ENCODE measurements around the gene SURF6.

The SURF6 gene

DNA sequence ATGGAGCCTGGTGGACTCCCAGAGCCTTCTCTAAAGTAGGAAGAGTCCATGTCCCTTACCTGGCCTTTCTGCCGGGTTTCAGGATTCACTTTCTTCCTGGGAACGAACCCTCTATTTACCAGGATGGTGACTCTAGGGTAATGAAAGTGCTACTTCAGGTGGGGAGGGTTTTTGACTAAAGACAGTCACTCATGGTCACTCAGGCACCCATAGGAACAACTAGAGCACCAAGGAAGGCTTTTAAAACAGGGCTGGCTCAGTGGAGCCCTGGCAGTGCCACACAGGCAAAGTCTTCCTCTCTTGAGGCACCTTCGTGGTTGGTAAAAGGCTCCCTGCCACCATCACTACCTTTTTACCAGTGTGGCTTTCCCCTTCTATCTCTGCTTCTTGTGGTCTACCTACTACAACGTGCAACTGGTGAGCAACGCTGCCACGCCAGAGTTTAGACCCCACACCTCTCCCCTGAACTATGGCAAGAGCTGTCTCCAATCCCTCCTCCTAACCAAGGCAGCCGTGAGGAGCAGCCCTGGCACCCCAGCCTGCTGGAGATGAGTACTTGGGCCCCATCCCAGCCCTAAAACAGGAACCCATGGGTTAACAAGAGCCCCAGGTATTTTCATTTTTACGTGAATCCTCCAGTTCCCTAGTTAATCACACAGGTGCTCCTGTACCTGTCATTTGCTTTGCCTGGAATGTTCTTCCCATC is 16.8 kb upstream of the SURF6 start:
- TF ChIP-seq, protein P1, sequence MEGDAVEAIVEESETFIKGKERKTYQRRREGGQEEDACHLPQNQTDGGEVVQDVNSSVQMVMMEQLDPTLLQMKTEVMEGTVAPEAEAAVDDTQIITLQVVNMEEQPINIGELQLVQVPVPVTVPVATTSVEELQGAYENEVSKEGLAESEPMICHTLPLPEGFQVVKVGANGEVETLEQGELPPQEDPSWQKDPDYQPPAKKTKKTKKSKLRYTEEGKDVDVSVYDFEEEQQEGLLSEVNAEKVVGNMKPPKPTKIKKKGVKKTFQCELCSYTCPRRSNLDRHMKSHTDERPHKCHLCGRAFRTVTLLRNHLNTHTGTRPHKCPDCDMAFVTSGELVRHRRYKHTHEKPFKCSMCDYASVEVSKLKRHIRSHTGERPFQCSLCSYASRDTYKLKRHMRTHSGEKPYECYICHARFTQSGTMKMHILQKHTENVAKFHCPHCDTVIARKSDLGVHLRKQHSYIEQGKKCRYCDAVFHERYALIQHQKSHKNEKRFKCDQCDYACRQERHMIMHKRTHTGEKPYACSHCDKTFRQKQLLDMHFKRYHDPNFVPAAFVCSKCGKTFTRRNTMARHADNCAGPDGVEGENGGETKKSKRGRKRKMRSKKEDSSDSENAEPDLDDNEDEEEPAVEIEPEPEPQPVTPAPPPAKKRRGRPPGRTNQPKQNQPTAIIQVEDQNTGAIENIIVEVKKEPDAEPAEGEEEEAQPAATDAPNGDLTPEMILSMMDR (IDR thresholded peaks at IDR 0.05; ENCODE audit: borderline replicate concordance, insufficient read depth, low read depth, low read length), result no peak
- no peak overlapping the region for H3K4me3 ChIP-seq (ENCODE audit: low read depth, low read length)

DNA sequence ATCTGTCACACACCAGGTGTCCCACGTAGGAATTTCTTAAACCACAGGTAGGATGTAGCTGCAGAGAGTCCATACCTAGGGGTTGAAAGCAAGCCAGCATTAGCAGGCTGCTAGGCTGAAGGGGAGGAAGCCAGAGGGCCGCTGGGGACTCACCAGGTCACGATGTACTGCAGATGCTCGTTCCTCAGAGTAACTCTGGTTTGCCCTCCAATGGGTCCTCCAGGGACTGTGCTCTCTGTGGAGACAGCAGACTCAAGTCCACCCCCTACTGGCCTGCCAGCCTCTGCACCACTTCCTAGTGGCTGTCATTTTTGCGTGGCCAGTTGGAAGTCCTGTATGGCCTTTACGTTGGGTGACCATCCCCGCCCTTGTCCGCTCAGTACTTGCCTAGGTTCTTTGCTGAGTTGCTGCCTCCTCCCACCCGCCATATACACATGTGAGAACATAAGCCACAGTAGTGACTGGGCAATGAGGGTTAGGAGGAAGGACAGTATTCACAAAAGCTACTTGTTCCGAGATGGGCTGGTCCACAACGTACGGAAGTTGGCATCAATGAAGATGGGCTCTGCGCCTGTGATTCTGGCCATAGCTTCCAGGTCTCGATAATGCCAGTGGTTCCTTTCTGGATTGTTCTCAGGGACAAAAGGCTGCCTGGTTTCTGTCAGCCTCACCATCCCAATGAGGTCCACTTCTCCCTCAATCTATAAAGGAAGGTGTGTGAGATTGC is 16.1 kb upstream of the SURF6 start:
- no peak overlapping the region for H3K4me3 ChIP-seq (ENCODE audit: low read depth, low read length)
- TF ChIP-seq, protein P1 (IDR thresholded peaks at IDR 0.05; ENCODE audit: borderline replicate concordance, insufficient read depth, low read depth, low read length), result peak; percentile 70

DNA sequence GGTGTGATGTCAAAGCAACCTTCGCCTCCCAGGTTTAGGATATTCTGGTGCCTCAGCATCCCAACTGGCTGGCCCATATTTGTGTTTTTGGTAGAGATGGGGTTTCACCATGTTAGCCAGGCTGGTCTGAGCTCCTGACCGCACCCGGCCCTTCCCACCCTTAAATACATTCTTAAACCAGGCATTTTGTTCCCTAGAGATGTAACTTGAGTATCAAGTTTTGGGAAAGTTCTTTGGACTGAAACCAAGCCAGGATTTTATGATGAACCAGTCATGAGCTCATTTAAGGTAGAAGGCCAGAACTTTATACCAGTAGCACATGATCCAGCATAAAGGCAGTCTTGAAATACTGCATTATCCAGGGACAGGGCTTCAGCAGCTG is 15.5 kb upstream of the SURF6 start:
- no peak overlapping the region for H3K4me3 ChIP-seq (ENCODE audit: low read depth, low read length)
- TF ChIP-seq, protein P1 (IDR thresholded peaks at IDR 0.05; ENCODE audit: borderline replicate concordance, insufficient read depth, low read depth, low read length), result no peak

DNA sequence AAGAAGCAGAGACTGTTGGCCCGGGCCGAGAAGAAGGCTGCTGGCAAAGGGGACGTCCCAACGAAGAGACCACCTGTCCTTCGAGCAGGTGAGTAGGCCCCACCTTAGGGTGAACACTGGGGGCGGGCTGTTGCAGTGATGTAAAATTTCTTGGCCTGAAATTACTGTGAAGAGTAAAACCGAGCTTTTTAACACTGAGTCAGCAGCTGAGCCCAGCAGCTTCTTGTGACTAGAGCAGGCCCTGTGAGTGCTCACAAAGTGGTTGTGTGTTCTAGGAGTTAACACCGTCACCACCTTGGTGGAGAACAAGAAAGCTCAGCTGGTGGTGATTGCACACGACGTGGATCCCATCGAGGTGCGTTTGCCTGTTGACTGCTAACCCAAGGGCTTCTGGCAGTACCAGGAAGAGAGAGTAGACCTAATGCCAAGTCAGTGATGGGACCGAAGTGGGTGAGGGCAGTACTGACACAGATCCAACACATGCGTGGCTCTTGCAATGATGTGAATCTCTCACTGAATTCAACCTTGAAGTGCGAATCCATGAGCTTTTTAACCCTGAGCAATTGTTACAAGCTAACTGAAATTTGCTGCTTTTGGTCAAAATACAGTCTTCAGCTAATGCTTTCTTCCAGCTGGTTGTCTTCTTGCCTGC is 14.1 kb upstream of the SURF6 start:
- no peak overlapping the region for H3K4me3 ChIP-seq (ENCODE audit: low read depth, low read length)
- TF ChIP-seq, protein P1 (IDR thresholded peaks at IDR 0.05; ENCODE audit: borderline replicate concordance, insufficient read depth, low read depth, low read length), result no peak

DNA sequence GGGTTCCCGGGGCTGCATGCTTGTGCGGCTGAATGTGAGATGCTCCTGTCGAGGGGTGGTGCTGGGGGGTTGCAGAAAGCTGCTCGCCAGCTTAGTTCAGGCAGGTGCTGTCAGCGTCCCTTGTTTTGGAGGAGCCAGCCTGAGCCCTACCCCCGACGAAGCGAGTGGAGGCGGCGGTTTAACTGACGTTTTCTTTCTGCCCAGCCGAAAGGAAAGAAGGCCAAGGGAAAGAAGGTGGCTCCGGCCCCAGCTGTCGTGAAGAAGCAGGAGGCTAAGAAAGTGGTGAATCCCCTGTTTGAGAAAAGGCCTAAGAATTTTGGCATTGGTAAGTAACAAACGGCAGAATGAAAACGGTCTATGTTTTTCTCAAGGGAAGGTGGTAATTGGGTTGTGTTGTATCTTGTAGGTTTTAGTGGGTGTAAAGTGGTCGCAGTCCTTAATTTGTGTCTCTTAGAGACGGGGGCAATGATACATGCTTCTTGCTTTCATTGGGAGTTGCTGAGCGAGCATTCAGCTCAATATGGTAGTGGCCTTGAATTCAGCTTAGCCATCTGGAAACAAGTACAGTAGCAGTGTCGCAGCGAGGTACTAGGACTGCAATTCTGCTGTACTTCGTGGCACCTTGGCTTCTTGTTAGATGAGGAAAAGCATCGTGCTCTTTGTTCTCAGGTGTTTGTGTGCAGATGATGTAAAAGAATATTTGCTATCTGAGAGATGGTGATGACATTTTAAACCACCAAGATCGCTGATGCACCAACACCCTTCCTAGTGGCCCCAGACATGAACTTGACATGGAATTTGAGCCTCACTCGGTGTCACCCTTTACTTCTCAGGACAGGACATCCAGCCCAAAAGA is 13.0 kb upstream of the SURF6 start:
- TF ChIP-seq, protein P1 (IDR thresholded peaks at IDR 0.05; ENCODE audit: borderline replicate concordance, insufficient read depth, low read depth, low read length), result no peak
- H3K4me3 ChIP-seq (ENCODE audit: low read depth, low read length), result peak overlapping the region; percentile 96

DNA sequence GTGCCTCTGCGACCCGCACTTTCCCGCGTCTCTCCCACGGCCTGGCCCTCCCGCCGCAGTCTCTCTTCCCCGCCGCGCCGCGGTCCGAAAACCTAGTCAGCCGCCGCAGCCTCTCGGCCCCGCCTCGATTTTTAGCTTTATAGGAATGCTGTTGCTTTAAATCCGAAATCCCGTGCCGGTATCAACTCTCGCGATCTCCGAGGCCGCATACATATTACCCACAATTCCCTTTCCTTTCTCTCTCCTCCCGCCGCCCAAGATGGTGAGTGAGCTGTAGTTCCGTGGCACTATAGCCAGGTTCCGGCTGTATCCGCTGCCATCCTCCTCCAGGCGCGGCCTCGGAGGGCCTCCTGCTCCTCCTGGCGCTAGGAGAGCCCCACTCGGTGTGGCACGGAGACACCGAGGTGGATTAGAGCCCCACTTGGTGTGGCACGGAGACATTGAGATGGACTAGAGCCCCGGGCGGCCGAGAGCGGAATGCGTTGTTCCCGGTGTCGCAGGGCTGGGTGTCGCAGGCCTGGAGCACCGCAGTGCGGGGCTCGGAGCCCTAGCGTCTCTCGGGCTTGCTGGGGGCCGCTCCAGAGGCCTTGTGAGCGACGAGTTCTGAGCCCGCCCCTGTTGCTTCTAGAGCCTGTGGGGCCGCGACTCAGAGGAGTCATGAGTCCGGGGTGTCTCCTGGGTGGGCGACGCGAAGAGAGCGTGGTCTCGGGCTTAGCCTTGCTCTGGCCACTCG is 12.2 kb upstream of the SURF6 start, which contains the start of the genes MED22 and RPL7A:
MED22 (minus strand) TSS at position 147 of the 733 bp plus-strand sequence. CDS start 1,469 bp downstream, outside the sequence.
RPL7A (plus strand) TSS at position 234 of the 733 bp plus-strand sequence; CDS start at position 260, 26 bp downstream.
- H3K4me3 ChIP-seq (ENCODE audit: low read depth, low read length), result peak within 1 kb of the TSS; percentile 96
- TF ChIP-seq, protein P1 (IDR thresholded peaks at IDR 0.05; ENCODE audit: borderline replicate concordance, insufficient read depth, low read depth, low read length), result no peak
